Stomach (tissue), 9 donors: ENCODE results near the gene GATA2. TPM values are rescaled to one million over a fixed set of nuclear protein-coding genes. Genes with fewer than 3 reads are reported as not detected.

Experiments used
- DNase-seq, 2 donors: peaks; one replicate each; pipeline versions ENCODE4 v3.0.0 to v3.0.0-alpha.2; 2013 to 2019
- H3K27ac ChIP-seq, 5 donors: fragments of 200-600 bp in 4 of 5; sonication (generic) in 4 of 5; one replicate each; pipeline ENCODE4 v1.5.1; 2013 to 2019; ENCODE audit warnings: mild to moderate bottlenecking in 1 of 5, moderate library complexity in 1 of 5
- H3K27me3 ChIP-seq, 3 donors: fragments of 200-600 bp; sonication (generic); one replicate each; pipeline ENCODE4 v1.5.1; 2017 to 2019; ENCODE audit warnings: mixed run types in 1 of 3
- H3K36me3 ChIP-seq, 4 donors: fragments of 200-600 bp; sonication (generic); 1 replicate in 3 of 4; 2 replicates in 1 of 4; pipeline ENCODE4 v1.5.1; 2016 to 2019
- H3K4me1 ChIP-seq, 4 donors: fragments of 200-600 bp; sonication (generic); one replicate each; pipeline ENCODE4 v1.5.1; 2016 to 2019
- H3K4me3 ChIP-seq, 4 donors: fragments of 200-600 bp; sonication (generic) in 3 of 4; one replicate each; pipeline ENCODE4 v1.5.1; 2016 to 2019; ENCODE audit warnings: mild to moderate bottlenecking in 1 of 4
- H3K9me3 ChIP-seq, 4 donors: fragments of 200-600 bp; sonication (generic); one replicate each; pipeline ENCODE4 v1.5.1; 2016 to 2019
- EP300 ChIP-seq: sonication (generic); formaldehyde crosslinking; IDR thresholded peaks from one replicate; pipeline ENCODE4 v1.6.1; 2017; ENCODE audit warnings: antibody characterized with exemption
- POLR2A ChIP-seq, 4 donors: fragments of 450-650 bp; IDR thresholded peaks; one replicate each; pipeline ENCODE4 v1.6.1; 2016; ENCODE audit warnings: antibody characterized with exemption in 4 of 4, control low read depth in 2 of 4, mild to moderate bottlenecking in 1 of 4, moderate library complexity in 1 of 4
- POLR2AphosphoS5 ChIP-seq, 3 donors: sonication (generic); formaldehyde crosslinking; IDR thresholded peaks; one replicate each; pipeline ENCODE4 v1.6.1; 2016; ENCODE audit warnings: antibody characterized with exemption in 3 of 3
- WGBS, 5 donors: extraction: QIAGEN DNeasy Blood & Tissue Kit in 3 of 5; methylation state at CpG; one replicate each; pipeline versions ENCODE4 v1.1.5 to v1.1.7; 2013 to 2018; 5-methylcytosine and 5-hydroxymethylcytosine counted together
- intact Hi-C: fragments of 100-400 bp; cut with DNase I; formaldehyde crosslinking; loops from one replicate; pipeline ENCODE4 v1.15.1; 2023; ENCODE audit warnings: low total_unique reads
- polyA plus RNA-seq, 3 donors: library from polyadenylated mRNA; stranded (reverse); fragments of 200-250 nt; gene quantifications; one replicate each; pipeline ENCODE4 v1.2.3, GENCODE V29; 2013
- total RNA-seq, 5 donors: library from RNA; depleted of rRNA; stranded (reverse); fragments of >200 nt; gene quantifications; one replicate each; pipeline versions ENCODE4 v1.1.0 to v1.2.3, GENCODE V29; 2014 to 2016
- TF ChIP-seq, protein P1 (sequence below), 7 experiments: fragments of 450-650 bp in 4 of 7; fragments of 200-600 bp in 3 of 7; sonication (generic) in 3 of 7; IDR thresholded peaks; one replicate each; pipeline ENCODE4 v1.5.1; 2016 to 2019; ENCODE audit warnings: antibody characterized with exemption in 7 of 7, control low read depth in 2 of 7, mild to moderate bottlenecking in 1 of 7
- donor health status: healthy with polysubstance abuse.
- donor health status: Bipolar disorder and iron deficiency.
- donor health status: healthy.

GATA2 gene
- total and polyA plus RNA-seq, 8 donors, result 2.3 to 9.1 (median 3.4) TPM

DNA sequence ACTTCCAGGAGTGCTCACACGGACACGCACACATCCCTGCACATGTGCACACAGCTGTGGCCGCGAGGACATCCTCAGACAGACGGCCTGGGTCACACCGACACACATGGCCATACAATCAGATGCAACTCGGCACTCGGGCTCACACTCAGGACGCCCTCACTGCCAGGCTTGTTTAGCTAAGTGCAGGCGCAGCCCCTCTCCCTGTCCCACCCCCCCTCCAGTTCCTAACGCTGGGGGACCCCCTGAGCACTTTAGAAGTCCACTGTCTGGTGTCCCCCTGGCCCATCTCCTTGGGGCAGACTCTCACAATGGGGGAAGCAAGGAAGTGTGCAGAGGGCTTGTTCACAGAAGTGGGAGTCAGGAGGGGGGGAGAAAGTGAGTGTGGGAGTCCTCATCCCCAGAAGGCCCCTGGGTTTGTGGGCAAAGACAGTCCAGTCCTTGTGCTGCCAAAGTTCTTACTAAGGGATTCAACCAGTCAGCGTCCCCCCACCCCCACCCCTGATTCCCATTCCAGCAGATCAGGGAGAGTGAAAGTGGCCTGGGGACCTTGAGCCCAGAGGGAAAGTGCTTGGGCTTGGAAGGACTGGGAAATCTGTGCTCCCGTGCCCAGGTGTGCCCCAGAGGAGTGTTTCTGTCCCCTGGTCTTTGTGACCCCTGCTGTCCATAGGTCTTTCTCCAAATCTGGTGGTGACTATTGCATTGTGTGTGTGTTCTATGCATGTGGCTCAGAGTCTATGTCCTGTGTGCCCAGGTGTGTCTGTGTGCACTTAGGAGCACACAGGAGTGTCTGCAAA, 767 bp upstream of the GATA2 start:
- WGBS, 5 donors, result 16 to 21% (median 17%) methylated on average over 6 to 13 of the region's 13 CpGs
- Histone ChIP-seq H3K4me3 (peak overlapping the region in 1 of 4 donors; percentile 65), H3K27me3 (peaks cover 43 to 100% (median 94%) of the 10 kb centered on the region in 3 donors), H3K36me3 (no peaks in the 10 kb centered on the region), H3K4me1 (peaks cover 42 to 70% (median 57%) of the 10 kb centered on the region in 4 donors), H3K9me3 (no peaks in the 10 kb centered on the region), H3K27ac (no peak overlapping the region)
- TF ChIP-seq EP300, result no peak
- no peak for TF ChIP-seq POLR2A (IDR thresholded peaks at IDR 0.05)
- no peak for TF ChIP-seq POLR2AphosphoS5 (IDR thresholded peaks at IDR 0.05)
- TF ChIP-seq, protein P1, sequence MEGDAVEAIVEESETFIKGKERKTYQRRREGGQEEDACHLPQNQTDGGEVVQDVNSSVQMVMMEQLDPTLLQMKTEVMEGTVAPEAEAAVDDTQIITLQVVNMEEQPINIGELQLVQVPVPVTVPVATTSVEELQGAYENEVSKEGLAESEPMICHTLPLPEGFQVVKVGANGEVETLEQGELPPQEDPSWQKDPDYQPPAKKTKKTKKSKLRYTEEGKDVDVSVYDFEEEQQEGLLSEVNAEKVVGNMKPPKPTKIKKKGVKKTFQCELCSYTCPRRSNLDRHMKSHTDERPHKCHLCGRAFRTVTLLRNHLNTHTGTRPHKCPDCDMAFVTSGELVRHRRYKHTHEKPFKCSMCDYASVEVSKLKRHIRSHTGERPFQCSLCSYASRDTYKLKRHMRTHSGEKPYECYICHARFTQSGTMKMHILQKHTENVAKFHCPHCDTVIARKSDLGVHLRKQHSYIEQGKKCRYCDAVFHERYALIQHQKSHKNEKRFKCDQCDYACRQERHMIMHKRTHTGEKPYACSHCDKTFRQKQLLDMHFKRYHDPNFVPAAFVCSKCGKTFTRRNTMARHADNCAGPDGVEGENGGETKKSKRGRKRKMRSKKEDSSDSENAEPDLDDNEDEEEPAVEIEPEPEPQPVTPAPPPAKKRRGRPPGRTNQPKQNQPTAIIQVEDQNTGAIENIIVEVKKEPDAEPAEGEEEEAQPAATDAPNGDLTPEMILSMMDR (IDR thresholded peaks at IDR 0.05), result no peak
- peak in 1 of 2 donors; percentile 15 for DNase-seq
- intact Hi-C loops, result loop anchor here (5.0 to 10.0 kb wide), 2 partner anchors 66 to 419 kb away; no protein-coding TSS in a partner anchor

DNA sequence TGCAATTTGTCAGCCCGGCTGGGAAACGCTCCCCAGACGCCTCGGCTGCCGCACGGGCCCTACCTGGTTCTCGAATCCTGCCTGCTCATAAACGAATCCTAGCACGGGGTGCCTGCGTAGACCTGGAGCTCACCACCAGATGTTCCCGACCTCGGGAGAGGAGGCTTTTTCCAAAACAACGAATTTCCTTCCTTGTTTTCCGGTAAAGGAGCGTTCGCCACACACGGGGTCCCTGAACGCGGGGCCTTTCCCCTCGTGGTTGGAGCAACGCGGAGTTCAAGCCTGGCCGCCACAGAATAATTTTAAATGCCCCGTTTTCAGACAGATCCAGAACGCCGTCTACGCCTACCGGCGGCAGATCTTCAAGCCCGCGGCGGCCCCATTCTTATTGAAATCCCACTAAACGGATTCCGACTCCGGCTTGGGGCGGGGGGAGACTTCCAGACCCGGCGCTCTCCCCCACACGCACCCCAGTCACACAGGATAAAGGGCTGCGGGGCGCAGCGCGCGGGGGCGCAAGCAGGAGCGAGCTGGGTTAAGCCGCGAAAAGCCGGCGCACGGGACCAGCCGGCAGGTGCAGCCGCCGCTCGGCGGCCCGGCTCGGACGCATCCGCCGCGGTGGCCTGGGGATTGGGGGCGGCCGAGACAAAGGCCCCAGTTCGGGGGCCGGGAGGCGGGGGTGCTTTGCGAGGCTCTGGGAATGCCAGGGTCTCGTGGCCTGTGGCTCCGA, 895 bp downstream of the GATA2 start:
- DNase-seq, result peak in 1 of 2 donors; percentile 46
- WGBS, 5 donors, result 6 to 24% (median 10%) methylated on average over 65 to 70 of the region's 70 CpGs
- Histone ChIP-seq H3K27me3 (peaks cover 58 to 100% (median 94%) of the 10 kb centered on the region in 3 donors), H3K4me1 (peaks cover 52 to 75% (median 66%) of the 10 kb centered on the region in 4 donors), H3K27ac (peak overlapping the region in 1 of 5 donors; percentile 37), H3K9me3 (no peaks in the 10 kb centered on the region), H3K4me3 (peak overlapping the region; percentile 7 to 65 (median 16)), H3K36me3 (no peaks in the 10 kb centered on the region)
- TF ChIP-seq EP300, result no peak
- peak in 1 of 3 donors; percentile 46 for TF ChIP-seq POLR2AphosphoS5 (IDR thresholded peaks at IDR 0.05)
- TF ChIP-seq, protein P1 (IDR thresholded peaks at IDR 0.05), result no peak
- no peak for TF ChIP-seq POLR2A (IDR thresholded peaks at IDR 0.05)
- intact Hi-C loops, result loop anchor here (5.0 to 10.0 kb wide), 2 partner anchors 65 to 417 kb away; no protein-coding TSS in a partner anchor

DNA sequence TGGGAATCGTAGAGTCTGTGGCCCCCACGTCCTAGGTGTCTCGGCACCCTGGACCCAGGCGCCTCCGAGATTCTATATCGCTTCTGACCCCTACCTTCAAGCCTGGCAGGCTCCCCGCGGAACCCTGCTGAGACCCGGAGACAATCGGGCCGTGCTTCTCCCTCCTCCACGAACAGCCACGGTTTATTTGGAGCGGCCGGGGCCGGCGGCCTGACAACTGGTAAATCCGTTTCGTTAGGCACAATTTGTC, 1.4 kb downstream of the GATA2 start:
- intact Hi-C loops, result loop anchor here (5.0 to 10.0 kb wide), 2 partner anchors 64 to 417 kb away; no protein-coding TSS in a partner anchor
- H3K27ac ChIP-seq, result peak overlapping the region in 1 of 5 donors; percentile 37
- WGBS, 5 donors, result 6 to 34% (median 12%) methylated on average over 12 to 19 of the region's 19 CpGs
- H3K36me3 ChIP-seq, result no peaks in the 10 kb centered on the region
- peak overlapping the region in 3 of 4 donors; percentile 23 to 65 (median 49) for H3K4me3 ChIP-seq
- DNase-seq, result no peak
- TF ChIP-seq, protein P1 (IDR thresholded peaks at IDR 0.05), result no peak
- TF ChIP-seq POLR2AphosphoS5 (IDR thresholded peaks at IDR 0.05), result no peak
- TF ChIP-seq EP300, result no peak
- no peak for TF ChIP-seq POLR2A (IDR thresholded peaks at IDR 0.05)
- peaks cover 52 to 75% (median 66%) of the 10 kb centered on the region in 4 donors for H3K4me1 ChIP-seq
- peaks cover 56 to 100% (median 94%) of the 10 kb centered on the region in 3 donors for H3K27me3 ChIP-seq
- no peaks in the 10 kb centered on the region for H3K9me3 ChIP-seq
